ENCODE results near the gene SRSF1.

SRSF1 gene

GRCh38 chr17:58010067-58010799 is 3.2 kb upstream of the SRSF1 start:
- DNase-seq: no peak

GRCh38 chr17:58007781-58008706 is 998 bp upstream of the SRSF1 start:
- no peak for DNase-seq

- peak; percentile 75 for DNase-seq
Measured at GRCh38 chr17:58006560-58006923, 504 bp downstream of the SRSF1 start.

DNA sequence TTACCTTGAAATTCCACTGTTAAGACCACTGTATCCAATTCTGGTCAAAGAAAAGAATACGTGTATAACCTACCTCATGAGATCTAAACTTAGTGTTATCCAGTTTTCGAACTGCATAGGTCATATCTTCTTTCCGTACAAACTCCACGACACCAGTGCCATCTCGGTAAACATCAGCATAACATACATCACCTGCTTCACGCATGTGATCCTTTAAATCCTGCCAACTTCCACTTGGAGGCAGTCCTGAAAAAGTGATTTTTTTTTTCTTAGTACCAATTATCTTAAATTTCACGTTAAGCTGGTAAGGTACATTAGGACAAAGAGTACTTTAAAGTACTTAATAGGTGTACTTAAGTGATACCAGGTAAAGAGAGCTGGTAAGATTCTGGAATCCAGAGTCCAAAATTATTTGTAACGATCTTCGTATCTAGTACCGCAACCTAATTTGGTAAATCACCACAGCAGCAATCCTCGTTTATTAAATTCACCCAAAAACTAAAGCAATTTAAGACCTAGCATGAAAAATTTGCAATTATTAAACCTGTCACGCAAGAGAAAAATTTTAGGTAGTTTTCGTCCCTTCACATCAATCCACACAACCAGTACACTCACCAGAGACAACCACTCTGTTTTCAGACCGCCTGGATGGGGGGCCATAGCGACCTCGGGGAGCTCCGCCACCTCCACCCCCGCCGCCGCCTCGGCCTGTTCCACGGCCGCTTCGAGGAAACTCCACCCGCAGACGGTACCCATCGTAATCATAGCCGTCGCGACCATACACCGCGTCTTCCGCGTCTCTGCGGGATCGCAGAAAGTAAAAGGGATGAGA is 1.1 kb downstream of the SRSF1 start:
- DNase-seq: no peak

DNA sequence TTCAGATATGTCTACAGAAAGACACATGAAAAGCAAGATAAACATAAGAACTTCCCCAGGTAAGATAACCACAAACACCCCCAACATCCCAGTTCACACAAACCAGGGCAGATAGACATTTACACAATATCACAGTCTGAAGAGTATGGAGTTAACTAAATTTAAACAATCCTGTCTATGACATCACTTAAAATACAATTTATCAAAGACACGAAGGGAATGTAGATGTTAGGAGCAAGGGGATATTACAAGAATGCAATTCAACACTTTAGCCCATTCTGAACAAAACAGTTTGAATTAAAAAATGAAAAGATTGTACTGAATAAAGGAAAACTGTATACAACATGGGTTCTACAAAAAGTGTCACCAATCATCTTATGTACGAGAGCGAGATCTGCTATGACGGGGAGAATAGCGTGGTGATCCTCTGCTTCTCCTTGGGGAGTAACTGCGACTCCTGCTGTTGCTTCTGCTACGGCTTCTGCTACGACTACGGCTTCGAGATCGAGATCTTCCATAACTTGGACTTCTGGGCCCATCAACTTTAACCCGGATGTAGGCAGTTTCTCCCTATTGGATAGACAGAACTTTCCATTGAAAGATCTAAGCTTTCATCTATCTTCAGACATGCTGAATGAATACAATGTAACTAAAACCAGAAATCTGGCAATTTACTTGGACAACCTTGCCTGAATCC is 1.9 kb downstream of the SRSF1 start:
- DNase-seq: peak; percentile 47

- no peak for DNase-seq
Measured at GRCh38 chr17:58004060-58004459, 3.0 kb downstream of the SRSF1 start.

DNA sequence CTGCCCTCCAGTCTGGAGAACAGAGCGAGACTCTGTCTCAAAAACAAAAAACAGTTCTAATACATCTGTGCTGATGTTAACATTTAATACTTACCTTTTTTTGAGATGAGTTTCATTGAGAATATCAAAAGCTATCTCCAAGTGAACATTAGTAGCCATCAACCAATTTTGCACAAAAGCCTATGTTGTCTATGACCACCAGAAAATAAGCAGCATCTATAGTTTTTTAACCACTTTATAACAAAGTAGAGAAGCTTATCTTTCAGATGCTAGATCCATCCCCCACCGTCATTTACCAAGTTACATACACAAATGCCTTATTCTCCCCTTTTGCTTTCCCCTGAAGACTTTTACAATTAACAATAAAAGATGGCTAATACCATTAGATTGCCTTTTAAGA is 4.1 kb downstream of the SRSF1 start:
- no peak for DNase-seq

DNA sequence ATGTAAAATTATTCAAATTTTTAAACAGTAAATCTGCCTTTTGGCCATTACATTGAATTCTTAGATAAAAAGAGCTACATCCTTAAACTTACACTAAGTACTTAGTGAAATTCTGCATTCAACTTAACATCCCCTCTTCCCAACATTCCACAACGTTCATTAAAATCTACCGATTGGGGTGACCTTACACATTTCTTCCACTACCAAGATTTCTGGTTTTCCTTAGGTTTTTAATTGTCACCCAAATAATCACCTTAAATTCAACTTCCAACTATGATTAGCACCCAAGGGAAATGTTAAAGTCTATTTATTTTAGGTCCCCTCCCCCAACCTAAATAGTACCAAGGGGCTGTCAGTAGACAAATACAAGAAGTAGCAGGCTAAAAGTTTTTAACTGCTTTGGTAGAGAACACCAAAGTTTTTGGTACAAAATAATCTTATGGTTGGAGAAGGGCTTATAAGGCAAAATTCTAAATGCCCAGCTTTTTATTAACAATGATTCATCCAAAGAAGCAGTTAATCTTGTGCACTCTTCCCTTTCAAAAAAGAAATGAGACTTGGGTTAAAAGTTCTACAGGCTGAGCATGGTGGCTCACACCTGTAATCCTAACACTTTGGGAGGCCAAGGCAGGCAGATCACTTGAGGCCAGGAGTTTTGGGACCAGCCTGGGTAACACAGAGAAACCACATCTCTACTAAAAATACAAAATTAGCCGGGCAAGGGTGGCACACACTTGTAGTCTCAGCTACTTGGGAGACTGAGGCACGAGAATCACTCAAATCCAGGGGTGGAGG is 4.7 kb downstream of the SRSF1 start:
- no peak for DNase-seq

DNA sequence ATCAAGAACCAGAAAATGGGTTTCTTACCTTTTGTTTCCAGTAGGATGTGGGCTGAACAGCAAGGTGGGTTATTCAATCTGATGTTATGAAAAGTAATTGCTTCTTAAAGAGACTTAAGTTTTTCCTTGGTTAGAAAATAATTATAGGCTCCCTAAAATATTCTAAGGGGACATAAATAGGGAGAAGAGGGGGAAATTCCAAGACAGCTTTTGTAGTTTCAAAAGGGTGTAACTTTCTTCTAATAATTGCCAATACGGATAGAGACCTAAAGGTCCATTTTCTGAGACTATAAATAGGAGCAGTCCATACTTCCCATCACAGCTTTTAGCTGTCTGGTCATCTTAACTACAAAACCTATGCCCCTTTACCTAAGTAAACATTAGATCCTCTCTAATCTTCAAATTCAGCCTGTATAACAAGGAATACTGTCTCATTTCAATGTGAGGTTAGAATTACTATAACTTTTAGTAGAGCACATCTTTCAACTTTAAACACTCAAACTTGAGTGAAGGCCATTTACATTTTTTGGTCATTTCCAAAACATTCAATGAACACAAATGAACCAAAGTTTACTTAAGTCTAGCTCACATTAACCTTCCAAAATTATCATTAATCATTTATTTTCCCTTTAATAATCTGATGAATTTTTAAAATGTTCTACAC is 5.5 kb downstream of the SRSF1 start:
- no peak for DNase-seq

DNA sequence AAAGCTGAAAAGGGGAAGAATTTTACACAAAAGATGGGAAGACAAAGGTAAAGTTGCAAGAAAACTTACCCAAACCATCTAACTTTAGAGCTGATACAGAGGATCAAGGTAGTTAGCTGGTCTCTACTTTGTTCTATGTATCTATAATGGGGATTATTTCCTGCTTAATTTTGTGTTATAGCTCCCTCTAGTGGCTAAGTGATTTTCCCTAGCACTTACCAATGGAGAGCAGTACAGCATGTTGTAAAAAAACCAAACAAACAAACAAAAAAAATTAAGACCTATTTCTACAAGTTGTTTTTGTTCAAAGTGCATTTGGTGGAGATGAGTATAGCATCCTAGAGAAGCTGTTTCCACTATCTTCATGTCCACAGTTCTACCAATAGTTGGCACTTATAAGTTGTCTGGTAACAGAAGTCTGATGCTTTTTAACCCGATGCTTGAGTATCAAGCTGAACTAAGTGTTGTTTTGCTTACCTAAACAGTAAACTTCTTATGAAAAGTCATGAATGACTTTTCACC is 7.5 kb downstream of the SRSF1 start:
- peak; percentile 89 for DNase-seq

DNA sequence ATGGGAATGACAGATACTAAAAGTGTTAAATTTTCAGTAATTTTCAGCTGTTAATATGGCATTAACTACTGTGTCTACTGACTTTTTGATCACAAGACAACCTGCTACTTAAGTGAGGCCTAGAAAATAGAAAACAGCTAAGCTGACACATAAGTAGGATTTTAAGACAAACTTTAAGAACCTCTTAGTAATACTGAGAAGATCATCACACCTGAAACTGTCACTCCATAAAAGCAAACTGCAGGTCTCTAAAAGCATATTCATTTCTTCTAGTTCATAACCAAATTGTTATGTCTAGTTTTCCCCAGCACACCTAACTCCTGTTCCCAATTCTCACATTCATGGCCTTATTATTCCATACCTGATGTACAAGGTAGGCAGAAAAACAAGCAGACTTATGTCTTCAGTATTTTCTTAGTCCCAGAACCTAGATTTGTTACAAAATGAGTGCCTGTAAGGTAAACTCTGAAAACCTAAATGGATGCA is 8.0 kb downstream of the SRSF1 start:
- DNase-seq: no peak

DNA sequence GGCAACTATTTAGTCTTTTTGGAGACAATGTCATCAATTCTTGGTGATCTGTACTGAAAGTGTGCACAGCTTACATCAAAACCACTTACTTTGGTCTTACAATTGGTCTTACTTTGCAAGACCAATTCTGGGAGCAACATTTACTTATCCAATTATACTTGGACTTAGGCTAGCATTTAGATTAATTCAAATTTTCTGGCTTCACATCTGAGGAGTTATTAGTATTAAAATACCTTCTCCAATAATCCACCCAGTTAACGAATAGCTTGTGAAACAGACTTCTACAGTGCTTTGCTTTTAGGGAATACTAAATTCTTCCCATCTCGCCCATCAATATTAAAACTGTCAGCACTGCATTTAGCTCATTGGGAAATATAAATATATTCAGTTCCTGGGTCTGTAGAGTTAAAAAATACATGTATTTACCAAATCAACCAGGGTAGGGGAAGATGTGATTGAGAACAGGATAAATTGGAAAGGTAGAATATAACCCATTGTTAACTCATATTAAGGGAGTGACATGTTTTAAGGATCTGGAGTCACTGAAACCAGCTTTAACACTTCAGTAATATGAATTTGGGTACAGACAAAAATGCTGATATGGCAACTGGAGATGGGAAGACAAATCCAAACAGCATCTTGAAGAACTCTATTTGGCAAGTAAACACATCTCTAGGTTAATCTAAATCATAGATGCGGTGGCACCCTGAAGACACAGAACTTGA is 9.8 kb downstream of the SRSF1 start:
- DNase-seq: no peak

GRCh38 chr17:57995076-57995956 is 11.7 kb downstream of the SRSF1 start:
- peak; percentile 94 for DNase-seq

DNA sequence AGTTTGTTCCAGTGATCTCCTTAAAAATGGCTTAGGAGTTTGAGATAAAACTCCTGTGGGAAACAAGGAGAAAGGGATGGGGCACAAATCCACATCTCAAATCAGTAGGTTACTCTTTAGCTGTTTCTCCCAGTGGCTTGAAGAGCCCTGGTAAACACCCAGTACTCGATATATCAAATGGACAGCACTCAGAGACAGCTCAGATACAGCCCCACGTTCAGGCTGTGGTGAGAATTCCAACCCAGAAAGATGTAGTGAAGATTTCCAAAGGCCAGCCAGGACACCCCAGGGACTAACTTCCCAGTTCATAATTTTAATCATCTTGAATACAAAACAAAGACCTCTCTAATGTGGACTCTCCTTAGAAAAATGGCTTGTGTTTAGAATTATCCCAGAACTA is 12.6 kb downstream of the SRSF1 start:
- DNase-seq: peak; percentile 66

- DNase-seq: peak; percentile 90
Measured at GRCh38 chr17:57993471-57994365, 13.3 kb downstream of the SRSF1 start.

DNA sequence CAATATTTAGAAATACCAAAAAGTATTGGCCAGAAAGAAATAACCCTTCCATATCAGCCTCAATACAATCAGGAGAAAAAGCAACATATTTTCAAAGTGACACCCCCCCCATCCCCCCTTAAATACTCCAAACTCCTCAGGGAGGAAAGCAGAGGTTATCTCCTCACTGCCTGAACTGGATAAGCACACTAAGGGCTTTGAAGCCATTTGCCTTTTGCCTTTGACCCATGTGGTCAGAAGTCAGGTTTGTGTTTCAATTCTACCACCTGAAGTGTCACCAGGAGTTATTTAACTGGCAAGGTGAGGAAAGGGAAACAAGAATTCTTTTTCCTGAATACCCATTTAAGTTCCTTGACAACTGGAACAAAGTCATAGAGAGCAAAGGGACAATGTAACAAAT is 15.5 kb downstream of the SRSF1 start:
- DNase-seq: peak; percentile 35

DNA sequence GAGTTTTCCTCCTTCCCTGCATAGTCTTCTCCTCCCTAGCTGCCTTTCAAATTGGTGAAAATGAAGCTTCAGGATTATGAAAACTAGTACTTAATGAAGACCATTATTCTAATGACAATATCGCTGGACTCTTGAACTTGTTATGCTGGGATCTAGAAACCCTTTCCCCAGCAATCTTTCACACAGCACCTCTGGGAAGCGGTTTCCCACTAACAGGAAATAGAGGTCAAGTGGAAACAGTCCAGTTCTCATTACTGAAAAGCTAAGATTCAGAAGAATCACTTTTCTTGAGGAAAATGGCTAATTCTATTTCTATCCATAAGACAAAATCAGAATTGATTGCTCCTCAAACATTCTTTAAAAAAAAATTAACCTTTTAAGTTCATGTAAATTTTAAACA is 17.0 kb downstream of the SRSF1 start:
- DNase-seq: no peak
